SK-N-SH treated with all-trans-retinoic acid at 6 μM for 48 hours (cell line): ENCODE measurements around the gene AEBP1.

Experiments
- CREB5 ChIP-seq: fragments of 250-450 bp; sonication (Bioruptor Pico); IDR thresholded peaks from 2 replicates; pipeline ENCODE4 v1.5.1; 2020; ENCODE audit warnings: low read depth, mild to moderate bottlenecking, moderate library complexity
- RARB ChIP-seq: fragments of 250-450 bp; sonication (Bioruptor Pico); IDR thresholded peaks from 2 replicates; pipeline ENCODE4 v1.8.0; 2021; ENCODE audit warnings: mild to moderate bottlenecking, moderate library complexity
- ZFP3 ChIP-seq: fragments of 250-450 bp; sonication (Bioruptor Pico); IDR thresholded peaks from 2 replicates; pipeline ENCODE4 v1.5.0; 2020; ENCODE audit warnings: mild to moderate bottlenecking, moderate library complexity

- TF ChIP-seq CREB5 (CRISPR knock-in tag) (no peak), RARB (CRISPR knock-in tag) (no peak), ZFP3 (CRISPR knock-in tag) (no peak)
Observed at GRCh38 chr7:44116087-44116788, 12.1 kb downstream of the AEBP1 start.
